GM23248 (cell line): ENCODE data around the gene ZBTB8OS. TPM values are rescaled to one million over a fixed set of nuclear protein-coding genes. Genes with fewer than 3 reads are reported as not detected.
"Not testable (repeated sequence)": the region's sequence is repeated elsewhere in the genome, so short reads cannot be mapped to it uniquely, and the experiment has no call there.

ENCODE experiments used
- DNase-seq: peaks from one replicate; pipeline ENCODE4 v3.0.0-alpha.2; 2015
- H2AFZ ChIP-seq: fragments of 200-600 bp; sonication (generic); 2 replicates; pipeline ENCODE4 v1.6.1; 2016; ENCODE audit warnings: antibody characterized with exemption
- H3F3A ChIP-seq: fragments of 200-600 bp; sonication (generic); 2 replicates; pipeline ENCODE4 v1.6.1; 2016; ENCODE audit warnings: mild to moderate bottlenecking, antibody characterized with exemption, mixed run types; ENCODE audit not compliant: insufficient read depth
- H3K27ac ChIP-seq: fragments of 200-600 bp; sonication (generic); 2 replicates; pipeline ENCODE4 v1.5.1; 2016; ENCODE audit warnings: mild to moderate bottlenecking
- H3K27me3 ChIP-seq: fragments of 200-600 bp; sonication (generic); replicated peaks from 2 replicates; pipeline ENCODE4 v1.6.1; 2016; ENCODE audit warnings: mild to moderate bottlenecking; ENCODE audit not compliant: insufficient read depth
- H3K36me3 ChIP-seq: fragments of 200-600 bp; sonication (generic); 2 replicates; pipeline ENCODE4 v1.6.1; 2016; ENCODE audit warnings: low read depth, mild to moderate bottlenecking
- H3K4me1 ChIP-seq: fragments of 200-600 bp; sonication (generic); 2 replicates; pipeline ENCODE4 v1.6.1; 2016; ENCODE audit warnings: mild to moderate bottlenecking; ENCODE audit not compliant: insufficient read depth
- H3K4me2 ChIP-seq: fragments of 200-600 bp; sonication (generic); one replicate; pipeline ENCODE4 v1.6.1; 2016; ENCODE audit warnings: mild to moderate bottlenecking; ENCODE audit not compliant: unreplicated experiment
- H3K4me3 ChIP-seq: fragments of 200-600 bp; sonication (generic); 2 replicates; pipeline ENCODE4 v1.5.1; 2016; ENCODE audit warnings: mild to moderate bottlenecking
- H3K79me2 ChIP-seq: fragments of 200-600 bp; sonication (generic); 2 replicates; pipeline ENCODE4 v1.6.1; 2016; ENCODE audit warnings: mild to moderate bottlenecking; ENCODE audit not compliant: insufficient read depth
- H3K9ac ChIP-seq: fragments of 200-600 bp; sonication (generic); 2 replicates; pipeline ENCODE4 v1.6.1; 2016; ENCODE audit warnings: mild to moderate bottlenecking
- H3K9me2 ChIP-seq: fragments of 200-600 bp; sonication (generic); 2 replicates; pipeline ENCODE4 v1.6.1; 2016; ENCODE audit warnings: mixed run types, mild to moderate bottlenecking, moderate library complexity; ENCODE audit not compliant: insufficient read depth
- H3K9me3 ChIP-seq: fragments of 200-600 bp; sonication (generic); one replicate; pipeline ENCODE4 v1.6.1; 2017; ENCODE audit warnings: low read depth
- H4K20me1 ChIP-seq: fragments of 200-600 bp; sonication (generic); 2 replicates; pipeline ENCODE4 v1.6.0; 2016; ENCODE audit not compliant: insufficient read depth
- EZH2 ChIP-seq: fragments of 200-600 bp; sonication (generic); IDR thresholded peaks from 2 replicates; pipeline ENCODE4 v1.6.1; 2018; ENCODE audit warnings: antibody characterized with exemption, mild to moderate bottlenecking; ENCODE audit not compliant: insufficient read depth, poor library complexity, severe bottlenecking
- EZH2phosphoT487 ChIP-seq: fragments of 200-600 bp; sonication (generic); IDR thresholded peaks from 2 replicates; pipeline ENCODE4 v1.6.1; 2018; ENCODE audit warnings: antibody characterized with exemption, moderate library complexity, mild to moderate bottlenecking, low read depth; ENCODE audit not compliant: insufficient read depth
- WGBS, 2 experiments: methylation state at CpG; one replicate each; pipeline ENCODE4 v1.1.6; 2015 to 2017; ENCODE audit warnings: low lambda C conversion rate in 2 of 2, low coverage in 1 of 2; ENCODE audit errors: missing lambda C conversion rate in 2 of 2; 5-methylcytosine and 5-hydroxymethylcytosine counted together
- in situ Hi-C: fragments of 300-500 bp; cut with MboI; formaldehyde crosslinking; loops from 2 replicates; pipeline ENCODE4 v1.15.0; 2020
- polyA plus RNA-seq: library from polyadenylated mRNA; unstranded; fragments of >200 nt; fragmentation: Nextera tagmentation; extraction: Ambion mirVana; gene quantifications from 2 replicates; pipeline ENCODE4 v1.2.1, GENCODE V29; 2016
- total RNA-seq: library from RNA; depleted of rRNA; stranded (reverse); fragments of >200 nt; shearing (Covaris generic); gene quantifications from 2 replicates; pipeline ENCODE4 v1.2.3, GENCODE V29; 2014; rRNA removed

ZBTB8OS gene
- total RNA-seq = 37.0 and 44.6 TPM in 2 replicates
- polyA plus RNA-seq = 48.9 and 52.9 TPM in 2 replicates

DNA sequence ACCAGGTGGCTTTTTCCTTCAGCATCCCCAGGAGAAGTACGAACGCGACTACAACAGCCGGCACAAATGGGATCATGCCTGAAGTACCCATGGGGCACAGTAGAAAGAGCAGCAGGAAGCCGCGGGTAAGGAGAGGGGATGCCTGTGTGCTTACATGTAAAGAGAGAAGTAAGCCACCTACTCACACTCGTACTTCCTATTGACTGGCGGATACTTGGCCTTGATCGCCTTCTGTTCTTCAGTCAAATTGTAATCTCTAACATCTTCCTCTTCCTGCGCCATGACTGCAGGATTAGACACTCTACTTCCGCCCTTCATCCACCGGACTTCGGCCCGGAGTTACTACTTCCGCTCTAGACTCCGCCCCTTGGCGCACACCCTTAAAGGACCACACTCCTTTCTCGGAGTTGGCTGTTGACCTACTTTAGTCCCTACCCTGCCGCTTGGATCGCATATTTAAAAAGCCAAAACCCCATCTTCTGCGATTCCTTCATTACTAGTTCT, at the start of gene ZBTB8OS:
Gene ZBTB8OS (minus strand): TSS at position 303 of the 504 bp plus-strand sequence. CDS start 21 bp downstream, at position 282.
- peaks cover 20% of the 10 kb centered on the region for H3K4me1 ChIP-seq
- peak within 1 kb of the TSS; percentile 99 for H3K4me2 ChIP-seq
- H3K36me3 ChIP-seq = peaks cover 24% of the 10 kb centered on the region; the same call in 1 of the 2 replicates
- no peaks in the 10 kb centered on the region for H3K9me2 ChIP-seq
- peaks cover 25% of the 10 kb centered on the region; the same call in 1 of the 2 replicates for H3F3A ChIP-seq
- TF ChIP-seq EZH2phosphoT487 = no peak
- no peak for TF ChIP-seq EZH2
- peak within 1 kb of the TSS; percentile 89 for H3K4me3 ChIP-seq
- H3K79me2 ChIP-seq = peaks cover 87% of the 10 kb centered on the region
- H4K20me1 ChIP-seq = no peaks in the 10 kb centered on the region
- peak within 1 kb of the TSS; percentile 98 for H3K9ac ChIP-seq
- DNase-seq = peak; percentile 98
- peak within 1 kb of the TSS; percentile 99 for H3K27ac ChIP-seq
- 1 to 2% methylated on average over 21 of the region's 21 CpGs for WGBS, 2 experiments
- peak within 1 kb of the TSS; percentile 94 for H2AFZ ChIP-seq
- H3K27me3 ChIP-seq = no peaks in the 10 kb centered on the region
- no peaks in the 10 kb centered on the region for H3K9me3 ChIP-seq
- in situ Hi-C loops = no loop called here

DNA sequence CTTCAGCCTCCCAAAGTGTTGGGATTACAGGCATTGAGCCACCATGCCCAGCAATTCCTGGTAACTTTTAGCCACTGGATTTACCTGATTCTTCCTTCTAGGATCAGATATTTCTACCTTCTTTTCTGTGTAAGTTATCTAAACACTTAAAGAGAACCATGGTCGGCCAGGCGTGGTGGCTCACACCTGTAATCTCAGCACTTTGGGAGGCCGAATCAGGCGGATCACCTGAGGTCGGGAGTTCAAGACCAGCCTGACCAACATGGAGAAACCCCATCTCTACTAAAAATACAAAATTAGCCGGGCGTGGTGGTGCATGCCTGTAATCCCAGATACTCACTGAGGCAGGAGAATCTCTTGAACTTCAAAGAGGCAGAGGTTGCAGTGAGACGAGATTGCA, 46.6 kb upstream of the ZBTB8OS start:
- H2AFZ ChIP-seq, H3K4me3 ChIP-seq, H3K9me2 ChIP-seq, H4K20me1 ChIP-seq, H3K4me2 ChIP-seq, H3F3A ChIP-seq, H3K9me3 ChIP-seq, H3K27me3 ChIP-seq, H3K27ac ChIP-seq, in situ Hi-C loops, H3K9ac ChIP-seq, DNase-seq: not testable (repeated sequence)
- 97% methylated on average over 8 of the region's 8 CpGs for WGBS, 2 experiments
- H3K79me2 ChIP-seq = peaks cover 99% of the 10 kb centered on the region
- peaks cover 27% of the 10 kb centered on the region for H3K36me3 ChIP-seq
- H3K4me1 ChIP-seq = peaks cover 30% of the 10 kb centered on the region

DNA sequence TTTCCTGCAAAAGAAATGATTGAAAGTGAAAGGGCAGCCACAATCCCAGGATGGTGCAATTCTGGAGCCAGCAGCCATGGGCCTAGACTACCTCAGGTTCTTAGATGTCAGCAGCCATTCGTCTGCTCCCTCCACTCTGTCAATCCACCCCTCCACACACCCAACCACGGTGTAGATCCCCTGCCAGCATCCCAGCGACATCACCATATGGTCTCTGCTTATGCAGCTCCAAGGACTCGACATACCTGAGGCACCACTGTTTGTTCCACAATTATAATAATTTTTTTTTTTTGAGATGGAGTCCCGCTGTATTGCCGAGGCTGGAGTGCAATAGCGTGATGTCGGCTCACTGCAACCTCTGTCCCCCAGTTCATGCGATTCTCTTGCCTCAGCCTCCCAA, 45.7 kb upstream of the ZBTB8OS start:
- Histone ChIP-seq H3K4me2 (peak overlapping the region; percentile 36), H3K27ac (peak overlapping the region; percentile 49)

DNA sequence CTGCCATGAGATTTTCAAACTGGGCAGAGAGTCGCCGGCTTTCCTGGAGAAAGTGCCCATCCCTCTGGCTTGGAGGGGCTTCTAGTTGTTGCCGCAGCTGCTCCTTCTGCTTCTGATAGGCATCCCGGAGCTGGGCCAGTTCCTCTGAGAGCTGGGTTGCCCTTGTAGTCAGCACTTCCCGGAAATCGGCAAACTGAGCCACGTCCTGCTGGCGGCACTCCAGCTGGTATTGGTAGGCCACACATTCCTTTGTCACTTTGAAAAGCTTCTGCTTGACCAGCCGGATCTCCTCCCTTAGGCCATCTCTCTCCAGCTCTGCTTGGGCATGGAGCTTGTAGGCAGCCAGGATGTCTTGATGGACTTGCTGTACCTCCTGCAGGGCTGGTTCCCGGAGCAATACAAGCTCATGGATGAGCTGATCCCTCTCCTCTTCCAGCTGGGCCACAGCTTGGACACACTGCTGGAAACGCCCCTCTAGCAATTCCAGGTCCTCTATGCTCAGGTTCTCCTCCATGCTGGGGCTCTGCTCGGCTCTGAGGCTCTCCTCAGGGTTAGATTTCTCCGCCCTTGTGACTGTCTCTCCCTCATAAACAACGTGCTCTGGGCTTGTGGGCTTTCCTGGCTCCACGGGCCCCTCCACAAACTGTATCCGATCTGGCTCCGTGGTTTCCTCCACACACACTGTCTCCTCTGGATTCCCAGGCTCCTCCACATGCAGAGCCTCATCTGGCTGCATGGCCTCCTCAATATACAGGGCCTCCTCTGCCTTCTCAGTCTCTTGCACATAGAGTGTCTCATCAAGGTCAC, 45.0 kb upstream of the ZBTB8OS start:
- Histone ChIP-seq H2AFZ (peak overlapping the region; percentile 24; the same call in 1 of the 2 replicates), H3K27me3 (no peaks in the 10 kb centered on the region), H3K4me2 (peak overlapping the region; percentile 36), H3K4me3 (no peak overlapping the region), H3K4me1 (peaks cover 21% of the 10 kb centered on the region), H3K79me2 (peaks cover 99% of the 10 kb centered on the region), H3K9ac (peak overlapping the region; percentile 23; the same call in 1 of the 2 replicates), H3K36me3 (peaks cover 36% of the 10 kb centered on the region), H4K20me1 (peaks cover 4% of the 10 kb centered on the region; the same call in 1 of the 2 replicates), H3K9me3 (no peaks in the 10 kb centered on the region), H3K9me2 (no peaks in the 10 kb centered on the region), H3F3A (peaks cover 8% of the 10 kb centered on the region), H3K27ac (peak overlapping the region; percentile 49)
- 18 to 25% methylated on average over 17 of the region's 17 CpGs for WGBS, 2 experiments
- peak; percentile 85 for DNase-seq
- in situ Hi-C loops = no loop called here
- TF ChIP-seq EZH2phosphoT487 (no peak), EZH2 (no peak)

More for the DNA sequence above, 45.7 kb upstream of the ZBTB8OS start:
- Histone ChIP-seq H3K9me2 (no peaks in the 10 kb centered on the region), H3K27me3 (no peaks in the 10 kb centered on the region), H2AFZ (no peak overlapping the region), H3F3A (peaks cover 8% of the 10 kb centered on the region), H3K36me3 (peaks cover 32% of the 10 kb centered on the region), H3K4me1 (peaks cover 24% of the 10 kb centered on the region), H3K79me2 (peaks cover 99% of the 10 kb centered on the region), H3K9me3 (no peaks in the 10 kb centered on the region), H3K9ac (peak overlapping the region; percentile 23; the same call in 1 of the 2 replicates), H3K4me3 (no peak overlapping the region), H4K20me1 (peaks cover 4% of the 10 kb centered on the region; the same call in 1 of the 2 replicates)
- 91 to 94% methylated on average over 9 of the region's 9 CpGs for WGBS, 2 experiments
- DNase-seq = no peak
- TF ChIP-seq EZH2 (no peak), EZH2phosphoT487 (no peak)
- in situ Hi-C loops = no loop called here
